Right lobe of liver (tissue), 4 donors: Measurements from ENCODE around the gene MCC.

Experiments used
- CTCF ChIP-seq, 4 donors: fragments of 200-600 bp in 3 of 4; fragments of 450-650 bp in 1 of 4; IDR thresholded peaks; one replicate each; pipeline versions ENCODE4 v1.5.1 to v1.8.0; 2016 to 2022; ENCODE audit warnings: antibody characterized with exemption in 4 of 4, mild to moderate bottlenecking in 2 of 4
- POLR2A ChIP-seq: fragments of 450-650 bp; IDR thresholded peaks from one replicate; pipeline ENCODE4 v1.6.1; 2017; ENCODE audit warnings: antibody characterized with exemption, mild to moderate bottlenecking
- donor health status: DM: no; HTN: no; CAD: no.
- donor health status: DM: no; HTN: no; CAD: no.
- donor health status: DM: no; HTN: yes; CAD: no.

- no peak for TF ChIP-seq CTCF (IDR thresholded peaks at IDR 0.05)
- no peak for TF ChIP-seq POLR2A
Measured at GRCh38 chr5:113105693-113106280, 382.5 kb downstream of the MCC start.
